Right renal cortex interstitium (tissue), 3 donors: Measurements from ENCODE around the gene ANK2. TPM values are rescaled to one million over a fixed set of nuclear protein-coding genes. Genes with fewer than 3 reads are reported as not detected.
A peak's percentile ranks its signal among the peaks of the same experiment; 100 is the strongest.

ENCODE experiments used
- DNase-seq, 3 donors: peaks; one replicate each; pipeline ENCODE4 v3.0.0-alpha.2; 2013; ENCODE audit warnings: low read depth in 3 of 3, low spot score in 2 of 3
- polyA plus RNA-seq, 3 donors: library from polyadenylated mRNA; unstranded; fragments of 120-200 nt; gene quantifications; one replicate each; pipeline ENCODE4 v1.2.1, GENCODE V29; 2013; ENCODE audit not compliant: insufficient read length in 3 of 3

Gene ANK2
- 10 to 100 TPM; 60.8 to 77.1 (median 69.2) TPM for polyA plus RNA-seq

DNA sequence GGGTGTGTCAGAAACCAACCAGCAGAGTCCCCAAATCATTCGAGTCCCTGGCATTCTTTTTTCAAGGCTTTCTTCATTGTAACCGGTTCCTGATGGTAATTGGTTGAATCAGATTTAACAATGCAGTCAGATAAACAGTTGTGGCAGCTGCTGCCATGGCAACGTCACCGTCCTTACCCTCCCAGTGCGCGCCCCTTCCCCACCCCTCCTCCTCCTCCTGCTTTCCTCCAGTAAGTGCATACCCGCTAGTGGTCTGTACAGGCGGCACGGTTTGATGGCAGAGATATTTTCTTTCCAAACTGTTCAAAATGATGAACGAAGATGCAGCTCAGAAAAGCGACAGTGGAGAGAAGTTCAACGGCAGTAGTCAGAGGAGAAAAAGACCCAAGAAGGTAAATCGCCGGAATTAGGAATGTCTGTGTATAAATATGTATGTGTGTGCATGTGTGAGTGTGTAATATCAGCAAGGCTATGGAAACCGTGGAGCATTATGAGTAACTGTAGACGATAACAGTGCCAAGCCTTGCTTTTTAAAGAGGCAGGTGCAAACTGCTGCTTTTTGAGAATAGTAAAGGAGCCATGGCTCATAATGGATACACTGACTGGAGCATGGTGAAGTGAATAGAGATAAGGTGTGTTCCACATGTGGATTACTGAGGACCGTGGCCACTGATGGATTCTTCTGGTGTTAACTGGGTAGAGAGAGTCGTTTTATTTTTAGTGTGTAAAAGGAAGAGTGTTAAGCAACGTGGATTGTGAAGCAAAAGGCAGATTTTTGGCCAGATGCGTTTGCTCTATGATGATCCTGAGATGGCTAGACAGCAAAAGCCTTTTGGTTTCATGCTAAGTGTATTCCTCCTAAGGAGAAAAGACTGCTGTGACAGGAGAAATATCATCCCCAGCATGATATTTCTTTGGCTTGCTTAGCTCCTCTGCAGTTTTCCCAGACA is at the start of gene ANK2:
Gene ANK2, plus strand, starts transcription at position 233 of the 950 bp plus-strand sequence. Its CDS starts 76 bp downstream, at position 309.
- no peak for DNase-seq

DNA sequence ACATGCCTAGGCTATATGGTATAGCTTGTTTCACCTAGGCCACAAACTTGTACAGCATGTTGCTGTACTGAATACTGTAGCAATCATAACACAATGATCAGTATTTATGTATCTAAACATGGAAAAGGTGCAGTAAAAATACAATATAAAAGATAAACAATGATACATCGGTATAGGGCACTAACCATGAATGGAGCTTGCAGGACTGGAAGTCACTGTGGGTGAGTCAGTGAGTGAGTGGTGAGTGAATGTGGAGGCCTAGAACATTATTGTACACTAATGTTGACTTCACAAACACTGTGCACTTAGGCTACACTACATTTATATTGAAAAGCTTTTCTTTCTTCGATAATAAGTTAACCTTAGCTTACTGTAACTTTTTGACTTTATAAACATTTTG is 45.6 kb upstream of the ANK2 start:
- DNase-seq, result no peak

DNA sequence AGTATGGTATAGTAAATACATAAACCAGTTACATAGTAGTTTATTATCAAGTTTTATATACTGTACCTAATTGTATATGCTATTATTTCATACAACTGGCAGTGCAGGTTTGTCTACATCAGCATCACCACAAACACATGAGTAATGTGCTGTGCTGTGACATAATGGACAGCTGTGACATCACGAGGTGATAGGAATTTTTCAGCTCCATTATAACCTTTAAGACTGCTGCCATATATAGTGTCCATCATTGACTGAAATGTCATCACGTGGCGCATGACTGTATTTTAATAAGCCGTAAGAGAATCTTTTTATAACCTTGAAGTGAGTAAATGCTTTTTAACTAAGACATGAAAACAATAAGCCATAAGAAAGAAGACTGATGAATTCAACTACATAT is 44.8 kb upstream of the ANK2 start:
- no peak for DNase-seq

DNA sequence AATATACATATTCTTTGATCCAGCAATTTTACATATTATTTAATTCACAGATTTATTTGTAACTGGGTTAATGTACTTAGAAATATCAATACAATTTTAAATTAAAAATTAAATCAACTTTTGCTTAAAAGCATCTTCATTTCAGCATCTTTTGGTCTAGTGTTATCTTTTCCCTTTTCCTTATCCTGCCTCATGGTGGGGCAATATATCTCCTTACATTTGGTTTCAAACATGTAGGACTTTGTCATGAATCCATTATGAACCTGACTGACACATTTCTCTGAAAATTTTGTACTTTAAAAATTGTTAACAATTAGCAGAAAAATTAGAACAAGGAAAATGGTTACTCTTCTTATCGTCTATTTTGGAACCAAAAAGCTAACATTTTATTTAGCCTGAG is 42.8 kb upstream of the ANK2 start:
- no peak for DNase-seq

DNA sequence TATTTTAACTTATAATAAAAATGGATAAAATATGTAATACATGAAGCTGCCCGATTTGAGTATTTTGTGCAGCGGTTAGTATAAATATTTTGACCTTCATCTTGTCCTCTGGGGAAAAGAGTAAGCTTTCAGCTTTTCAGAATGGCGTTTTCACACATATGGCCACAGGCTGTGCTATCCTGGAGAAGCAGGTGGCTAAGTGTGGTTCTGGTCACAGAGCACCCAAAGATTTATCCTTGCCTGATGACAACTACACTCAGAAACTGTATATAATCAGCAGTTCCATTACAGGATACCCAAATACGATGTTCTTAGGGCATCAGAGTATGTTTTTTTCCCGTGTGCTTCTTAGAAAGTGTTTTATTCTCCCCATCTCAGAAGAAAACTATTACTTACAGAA is 42.3 kb upstream of the ANK2 start:
- DNase-seq, result no peak

DNA sequence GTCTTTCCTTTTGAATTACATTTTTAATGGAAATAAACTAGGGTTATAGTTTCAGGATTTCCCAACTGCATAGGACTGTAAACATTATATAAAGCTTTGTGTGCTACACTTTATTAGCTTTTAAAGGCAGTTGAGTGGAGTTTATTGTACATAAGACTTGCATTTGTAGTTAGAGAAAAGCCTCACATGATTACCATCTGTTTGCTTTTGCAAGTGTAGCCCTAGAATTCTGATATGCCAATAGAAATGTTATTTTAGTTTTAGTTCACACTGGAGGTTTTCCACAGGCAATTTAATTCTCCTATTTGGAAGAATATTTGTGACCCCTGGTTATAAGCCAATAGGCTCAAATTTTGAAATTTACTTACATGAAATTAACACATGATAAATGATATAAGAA is 41.3 kb upstream of the ANK2 start:
- no peak for DNase-seq

DNA sequence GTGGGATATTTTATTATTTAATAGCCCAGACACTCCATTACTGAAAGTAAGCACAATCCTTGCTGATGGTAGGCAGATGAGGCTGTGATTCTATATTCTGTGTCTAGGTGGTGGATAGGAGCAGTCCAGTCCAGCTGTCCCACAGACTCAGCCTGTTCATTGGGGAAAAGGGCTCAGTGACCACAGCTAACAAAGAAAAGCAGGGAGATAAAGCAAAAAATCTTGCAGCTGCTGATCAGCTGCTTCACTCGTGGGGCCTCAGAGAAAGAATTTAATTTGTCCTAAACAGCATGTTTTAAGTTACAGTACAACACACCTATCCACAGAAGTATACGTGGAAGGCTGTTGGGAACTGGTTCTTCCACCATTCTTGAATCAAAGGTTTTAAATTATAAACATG is 40.7 kb upstream of the ANK2 start:
- no peak for DNase-seq

DNA sequence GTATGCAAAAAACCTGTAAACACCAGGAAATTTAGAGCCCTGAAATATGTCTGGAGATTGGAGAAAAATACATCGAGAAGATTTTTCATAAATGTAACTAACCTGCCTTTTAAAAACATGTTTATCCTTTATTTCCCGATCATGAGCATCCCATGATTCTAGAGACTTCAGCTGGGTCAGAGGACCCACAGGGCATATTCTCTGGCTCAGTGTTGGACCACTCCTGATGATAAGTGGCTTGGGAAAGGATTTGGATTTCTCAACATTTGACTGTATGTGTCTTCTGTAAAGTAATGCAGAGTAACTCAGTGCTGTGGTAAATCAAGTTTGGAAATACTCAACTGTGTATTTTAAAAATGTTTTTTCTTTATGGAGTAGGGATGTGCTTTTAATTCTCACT is 40.0 kb upstream of the ANK2 start:
- no peak for DNase-seq

DNA sequence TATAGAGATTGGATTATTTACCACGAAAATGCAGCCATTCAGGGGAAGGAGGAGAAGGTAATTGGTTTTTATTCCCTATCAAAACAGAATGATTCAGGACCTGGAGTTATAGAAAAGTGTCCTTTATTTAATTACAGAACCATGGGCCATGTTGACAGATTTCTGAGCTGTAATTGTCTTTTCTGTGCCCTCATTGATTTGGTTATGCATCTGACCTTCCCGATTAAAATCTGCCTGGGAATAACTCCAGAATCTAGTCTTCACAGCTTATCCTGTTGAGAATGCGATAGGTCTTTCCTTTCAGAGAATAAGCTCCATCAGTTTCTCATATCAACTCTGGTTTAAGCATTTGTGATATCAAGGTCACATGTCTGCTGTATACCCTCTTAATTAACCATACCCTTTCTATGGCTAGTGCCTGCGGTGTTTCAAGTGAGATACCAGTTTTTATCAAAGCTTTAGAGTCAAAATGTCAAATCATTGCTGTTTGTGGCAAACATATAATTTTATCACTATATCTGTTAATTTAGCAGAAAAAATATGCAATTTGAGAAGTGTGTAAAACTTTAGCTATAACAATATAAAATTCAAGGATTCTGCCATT is 37.2 kb upstream of the ANK2 start:
- no peak for DNase-seq

DNA sequence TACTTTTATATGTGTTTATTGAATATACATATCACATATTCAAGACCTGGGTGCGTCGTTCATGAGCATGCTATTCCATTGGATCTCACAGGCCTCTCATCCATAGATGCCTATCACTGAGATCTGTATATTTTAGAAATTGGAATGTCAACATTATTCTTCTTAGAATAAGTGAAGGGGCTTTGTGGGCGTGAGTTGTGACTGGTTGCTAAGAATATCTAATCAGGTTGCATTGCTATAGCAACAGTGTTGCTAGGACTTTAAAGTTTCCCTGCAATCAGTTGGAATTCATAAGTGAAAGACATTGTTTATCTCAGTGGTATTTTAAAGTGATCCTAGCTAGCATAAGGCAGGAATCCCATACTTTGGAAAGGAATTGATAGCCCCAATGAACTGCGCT is 36.7 kb upstream of the ANK2 start:
- DNase-seq, result no peak

DNA sequence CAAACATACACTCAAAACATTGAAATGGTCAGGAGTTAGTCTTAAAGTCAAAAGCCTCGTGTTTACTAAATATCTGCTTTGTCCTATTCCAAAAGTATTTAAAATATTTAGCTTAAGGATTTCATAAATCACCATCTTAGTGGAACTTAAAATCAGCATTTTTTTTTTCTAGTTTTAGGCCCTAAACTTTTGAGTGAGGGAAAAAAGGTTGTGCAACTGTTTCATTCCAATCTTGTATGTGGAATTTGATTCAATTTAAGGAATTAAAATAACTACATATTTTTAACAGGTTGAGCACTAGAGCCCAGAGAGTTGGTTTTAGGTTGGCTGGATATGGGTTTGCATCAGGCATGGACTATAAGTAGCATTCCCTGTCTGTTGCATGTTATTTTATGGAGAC is 35.7 kb upstream of the ANK2 start:
- no peak for DNase-seq

DNA sequence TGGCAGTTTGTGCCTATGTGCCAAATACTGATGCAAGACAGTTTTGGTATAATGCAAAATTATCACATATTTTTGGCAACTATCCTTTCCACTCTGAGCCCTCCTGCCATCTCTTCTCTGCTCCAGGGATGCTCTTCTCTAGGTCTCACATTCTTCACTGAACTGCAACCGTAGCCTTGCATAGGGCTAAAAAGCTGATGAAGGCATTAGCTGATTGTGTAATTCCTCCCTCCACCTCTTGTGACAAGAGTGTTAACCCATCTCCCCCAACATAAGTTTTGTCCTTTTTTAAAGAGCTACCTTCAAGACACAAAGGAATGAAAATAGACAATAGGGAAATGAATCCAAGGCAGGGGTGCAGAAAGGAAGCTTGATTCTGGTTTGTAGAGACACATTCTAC is 33.1 kb upstream of the ANK2 start:
- no peak for DNase-seq

DNA sequence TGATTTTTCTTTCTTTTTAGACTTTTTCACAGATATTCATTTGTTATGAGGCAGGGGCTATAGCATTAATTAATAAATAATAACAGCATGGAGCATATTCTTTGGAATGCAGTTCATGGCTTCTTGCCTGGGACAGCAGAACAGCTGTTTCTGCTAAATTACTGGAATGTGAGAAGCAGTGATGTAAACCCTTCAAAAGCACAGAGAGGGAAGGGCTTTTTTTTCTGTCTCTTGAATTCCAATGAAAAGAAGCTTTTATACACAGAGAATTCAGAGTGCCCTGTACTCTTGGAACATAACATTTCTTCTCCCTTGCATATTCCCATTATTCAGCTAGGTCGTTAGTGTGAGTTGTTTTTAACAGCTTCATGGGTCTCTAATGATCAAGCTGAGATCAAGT is 28.5 kb upstream of the ANK2 start:
- DNase-seq, result peak in 2 of 3 donors; percentile 8 to 13

DNA sequence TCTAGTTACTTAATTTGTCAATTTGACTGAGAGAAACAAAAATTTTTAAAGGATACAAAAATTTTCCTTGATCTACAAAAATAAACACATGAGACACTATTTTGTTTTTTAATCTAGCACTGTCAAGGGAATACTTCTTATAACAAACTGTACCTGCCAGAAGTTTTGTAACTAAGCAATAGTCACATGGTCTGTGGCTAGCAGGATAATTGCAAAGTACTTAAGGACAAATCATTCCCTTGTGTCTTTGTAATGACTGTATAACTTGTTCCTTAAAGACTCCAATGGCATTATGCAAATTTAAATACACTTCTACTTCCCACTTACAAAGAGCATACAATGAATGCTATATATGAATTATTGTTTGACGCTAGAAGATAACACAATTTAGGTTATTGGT is 25.1 kb upstream of the ANK2 start:
- no peak for DNase-seq

DNA sequence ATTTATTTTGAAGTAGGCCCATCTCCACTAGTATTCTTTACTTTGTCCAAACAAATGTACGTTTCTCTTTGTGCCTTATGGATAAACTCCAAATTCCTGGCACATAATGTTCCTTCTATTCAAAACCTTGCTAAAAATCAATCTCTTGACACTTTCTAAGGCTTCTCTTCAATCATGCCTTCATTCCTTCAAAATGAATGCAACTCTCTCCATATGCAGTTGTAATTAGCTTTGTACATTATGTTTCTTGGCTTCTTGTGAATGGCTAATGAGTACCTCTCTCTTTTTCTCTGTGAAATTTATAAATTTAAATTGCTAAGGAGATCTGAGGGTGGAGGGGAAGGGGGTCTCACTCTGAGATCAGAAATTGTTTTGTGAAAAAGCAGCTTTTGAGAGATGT is 24.0 kb upstream of the ANK2 start:
- DNase-seq, result no peak

DNA sequence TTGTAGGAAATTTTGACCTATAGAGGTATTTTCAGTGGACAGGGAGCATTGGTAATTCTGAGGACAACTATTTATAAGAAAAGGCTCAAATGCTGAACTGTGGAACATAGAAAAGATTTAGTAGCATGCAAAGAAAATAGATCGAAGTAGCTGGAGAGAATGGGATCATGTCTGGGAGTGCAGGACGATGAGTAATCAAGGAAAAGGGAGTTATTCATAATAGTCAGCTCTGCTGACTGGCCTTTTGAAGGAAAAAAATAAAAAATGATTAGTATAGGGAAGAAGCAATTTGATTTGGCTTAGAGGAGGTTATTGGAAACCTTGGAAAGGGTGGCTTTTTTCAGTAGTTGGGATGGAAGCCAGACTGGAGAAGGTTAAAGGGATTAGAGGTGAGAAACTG is 22.9 kb upstream of the ANK2 start:
- DNase-seq, result no peak

DNA sequence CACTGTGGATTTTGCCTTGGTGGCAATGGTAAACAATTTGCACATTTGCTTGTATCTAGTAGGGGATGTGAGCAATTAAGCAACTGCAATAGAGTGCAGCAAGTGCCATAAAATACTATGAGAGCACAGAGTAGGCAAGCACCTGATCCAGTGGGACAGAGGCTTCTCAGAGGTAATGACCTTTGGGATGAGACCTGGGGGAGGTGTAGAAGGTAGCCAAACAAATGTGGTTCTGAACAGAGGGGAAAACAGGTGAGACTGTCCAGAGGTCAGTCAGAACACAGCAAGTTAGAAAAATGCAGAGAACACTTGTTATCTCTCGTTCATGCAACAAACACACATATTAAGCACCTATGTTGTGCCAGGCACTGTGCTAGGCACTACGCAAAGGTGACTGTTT is 21.4 kb upstream of the ANK2 start:
- no peak for DNase-seq

DNA sequence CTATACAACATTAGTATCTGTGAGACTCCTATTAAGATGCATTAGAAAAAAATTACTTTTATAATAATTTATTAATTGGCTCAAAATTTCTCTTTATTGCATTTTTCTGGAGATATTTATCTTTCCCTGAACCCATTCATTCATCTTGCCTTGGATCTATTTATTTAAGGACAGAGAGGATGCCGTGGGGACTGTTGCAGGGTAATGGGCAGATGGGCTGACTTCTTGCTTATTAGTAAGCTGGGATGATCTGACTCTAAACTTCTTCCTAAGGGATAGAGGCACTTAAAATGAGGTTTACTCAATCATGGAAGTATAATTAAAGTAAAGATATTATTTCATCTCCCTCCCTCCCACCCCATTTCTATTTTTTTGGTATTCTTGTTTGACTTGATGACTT is 18.2 kb upstream of the ANK2 start:
- no peak for DNase-seq

DNA sequence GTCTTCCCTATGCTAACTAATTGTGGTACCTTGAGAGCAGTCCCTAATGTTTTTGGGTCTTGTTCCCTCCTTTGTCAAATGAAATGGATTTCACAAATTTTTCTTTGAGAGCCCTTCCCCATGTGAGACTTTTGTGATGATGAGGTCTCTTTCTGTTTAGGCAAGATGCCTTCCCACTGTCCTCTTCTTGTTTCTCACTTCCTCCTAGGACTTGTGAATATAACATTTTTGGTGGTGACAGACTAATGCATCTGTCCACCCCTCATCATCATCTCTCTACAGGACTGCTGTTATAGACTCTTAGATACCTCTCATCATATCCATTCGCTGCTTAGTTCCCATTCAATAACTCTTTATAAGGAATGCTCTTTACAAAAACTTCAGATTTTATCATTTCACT is 8.7 kb upstream of the ANK2 start:
- no peak for DNase-seq

DNA sequence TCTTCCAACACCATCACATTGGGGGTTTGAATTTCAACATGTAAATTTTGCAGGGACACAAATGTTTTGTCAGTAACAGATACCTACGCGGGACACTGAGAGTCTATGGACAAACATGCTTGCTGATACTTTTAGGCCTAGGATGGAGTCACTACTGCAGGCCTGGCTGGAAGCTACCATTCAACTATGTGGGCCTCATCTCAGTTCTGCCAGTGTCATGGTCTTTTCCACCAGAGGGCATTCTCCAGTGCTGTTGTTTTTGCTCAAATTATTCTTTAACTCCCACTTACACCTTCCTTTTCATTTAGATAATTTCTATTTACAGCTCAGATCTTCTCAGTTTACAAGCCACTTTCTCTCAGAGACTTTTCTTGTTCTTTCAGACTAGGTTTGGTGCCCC is 7.0 kb upstream of the ANK2 start:
- DNase-seq, result no peak

DNA sequence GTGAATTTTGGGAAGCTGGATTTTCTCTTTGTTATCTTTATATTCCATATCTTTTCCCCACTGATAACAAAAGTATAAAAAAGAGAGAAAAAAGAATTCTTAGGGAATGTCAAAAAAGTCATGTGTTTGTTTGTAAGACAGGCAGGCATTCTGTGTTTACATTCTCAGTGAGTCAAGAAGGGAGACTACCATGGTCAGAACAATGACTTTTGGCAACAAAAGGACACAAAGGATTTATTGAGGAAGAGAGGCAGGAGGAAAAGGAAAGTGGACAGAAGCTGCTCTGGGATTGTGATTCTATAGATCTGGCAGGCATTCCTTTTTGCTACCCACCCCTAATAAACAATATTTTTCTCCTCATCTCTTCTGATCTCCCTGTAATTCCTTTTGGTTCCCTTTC is 5.9 kb upstream of the ANK2 start:
- DNase-seq, result no peak

DNA sequence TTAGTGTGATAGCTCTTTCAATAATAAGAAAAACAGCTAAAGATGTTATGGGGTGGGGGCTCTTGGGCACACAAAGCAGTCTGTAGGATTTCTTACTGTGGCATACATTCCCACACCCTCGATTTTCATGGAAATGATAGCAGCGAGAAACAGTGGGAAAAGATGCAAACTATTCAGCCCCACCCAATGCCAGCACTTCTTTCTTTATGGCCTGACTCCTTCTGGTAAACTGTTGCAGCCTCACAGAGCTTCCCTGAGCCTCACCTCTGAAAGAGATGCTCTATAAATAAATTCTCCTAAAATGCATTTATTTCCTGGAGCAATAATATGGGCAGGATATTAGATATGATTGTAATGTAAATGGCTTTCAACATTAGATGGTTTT is 910 bp downstream of the ANK2 start:
- DNase-seq, result no peak
